MCF 10A (cell line): ENCODE measurements around the gene PGR. TPM values are rescaled to one million over a fixed set of nuclear protein-coding genes. Genes with fewer than 3 reads are reported as not detected.

Experiments used
- BruUV-seq: library from RNA; stranded (reverse); fragments of 400-500 nt; replicated peaks from 2 replicates; lab custom pipeline; 2021; lab: Mats Ljungman, UMichigan
- CTCF ChIA-PET: fragments of 300-600 bp; sonication (Branson Sonifier 250); formaldehyde crosslinking; extraction: SDS; loops from one replicate; lab custom pipeline; 2021; ENCODE audit warnings: antibody characterized with exemption, inconsistent platforms; lab: Yijun Ruan, JAX
- POLR2A ChIA-PET: fragments of 300-600, 350-650 bp; sonication (Branson Sonifier 250); formaldehyde crosslinking; extraction: SDS; loops from one replicate; lab custom pipeline; 2020; ENCODE audit warnings: antibody characterized with exemption, inconsistent platforms; lab: Yijun Ruan, JAX
- DNase-seq: peaks from one replicate; pipeline ENCODE4 v3.0.0-alpha.2; 2018; ENCODE audit not compliant: unreplicated experiment
- H3K27ac Mint-ChIP-seq: one replicate; pipeline ENCODE4 v1.8.0; 2022; ENCODE audit warnings: mild to moderate bottlenecking, low read depth, mixed read lengths; ENCODE audit not compliant: unreplicated experiment
- H3K27me3 Mint-ChIP-seq: one replicate; pipeline ENCODE4 v1.8.0; 2022; ENCODE audit warnings: mixed read lengths; ENCODE audit not compliant: insufficient read depth, unreplicated experiment
- H3K36me3 Mint-ChIP-seq: one replicate; pipeline ENCODE4 v1.8.0; 2022; ENCODE audit warnings: mild to moderate bottlenecking, moderate library complexity, mixed read lengths; ENCODE audit not compliant: insufficient read depth, unreplicated experiment
- H3K4me1 Mint-ChIP-seq: one replicate; pipeline ENCODE4 v1.8.0; 2022; ENCODE audit warnings: mixed read lengths; ENCODE audit not compliant: insufficient read depth, unreplicated experiment
- H3K4me3 Mint-ChIP-seq: one replicate; pipeline ENCODE4 v1.8.0; 2022; ENCODE audit warnings: mild to moderate bottlenecking, moderate library complexity, mixed read lengths; ENCODE audit not compliant: unreplicated experiment
- H3K9me3 Mint-ChIP-seq: one replicate; pipeline ENCODE4 v1.8.0; 2022; ENCODE audit warnings: mixed read lengths; ENCODE audit not compliant: unreplicated experiment
- CTCF ChIP-seq: fragments of 200-600 bp; IDR thresholded peaks from one replicate; pipeline ENCODE4 v1.8.0; 2022; ENCODE audit warnings: antibody characterized with exemption, mild to moderate bottlenecking; ENCODE audit not compliant: unreplicated experiment
- intact Hi-C: fragments of 100-400 bp; cut with micrococcal nuclease; formaldehyde crosslinking; loops from 2 replicates; pipeline ENCODE4 v1.14.1; 2022
- total RNA-seq: library from RNA; stranded (reverse); gene quantifications from 2 replicates; pipeline ENCODE4 v1.2.3, GENCODE V29; 2022

The PGR gene
- total RNA-seq, 1 experiment from 2014 or later = not detected

GRCh38 chr11:101053492-101053891 is 76.1 kb downstream of the PGR start:
- ChIA-PET POLR2A (no interaction called here), CTCF (interaction anchor here (0.6 kb wide), 1 partner anchor 33 kb away, joined by 3 read pairs; no protein-coding TSS in a partner anchor)
- intact Hi-C loops = no loop called here
- Mint-ChIP-seq H3K27me3 (peaks cover 45% of the 10 kb centered on the region), H3K4me3 (no peak overlapping the region), H3K27ac (no peak overlapping the region), H3K36me3 (no peaks in the 10 kb centered on the region), H3K9me3 (no peaks in the 10 kb centered on the region), H3K4me1 (no peaks in the 10 kb centered on the region)
- TF ChIP-seq CTCF = no peak
- no TSS peak for BruUV-seq
- no peak for DNase-seq

- intact Hi-C loops = no loop called here
- no TSS peak for BruUV-seq
- H3K27ac Mint-ChIP-seq = no peak overlapping the region
- CTCF ChIA-PET = no interaction called here
- no peaks in the 10 kb centered on the region for H3K36me3 Mint-ChIP-seq
- H3K4me3 Mint-ChIP-seq = no peak overlapping the region
- no peaks in the 10 kb centered on the region for H3K4me1 Mint-ChIP-seq
- peaks cover 31% of the 10 kb centered on the region for H3K27me3 Mint-ChIP-seq
- no peaks in the 10 kb centered on the region for H3K9me3 Mint-ChIP-seq
- POLR2A ChIA-PET = interaction anchor here (1.0 kb wide), 1 partner anchor 124 kb away, joined by 3 read pairs; no protein-coding TSS in a partner anchor
- TF ChIP-seq CTCF = no peak
- DNase-seq = no peak
Measured at GRCh38 chr11:101051677-101052076, 77.9 kb downstream of the PGR start.

GRCh38 chr11:101049813-101050212 is 79.8 kb downstream of the PGR start:
- ChIA-PET CTCF (no interaction called here), POLR2A (no interaction called here)
- DNase-seq = no peak
- no peak overlapping the region for H3K4me3 Mint-ChIP-seq
- no peak overlapping the region for H3K27ac Mint-ChIP-seq
- no peaks in the 10 kb centered on the region for H3K9me3 Mint-ChIP-seq
- H3K27me3 Mint-ChIP-seq = peaks cover 29% of the 10 kb centered on the region
- no peaks in the 10 kb centered on the region for H3K4me1 Mint-ChIP-seq
- intact Hi-C loops = no loop called here
- BruUV-seq = no TSS peak
- no peaks in the 10 kb centered on the region for H3K36me3 Mint-ChIP-seq
- TF ChIP-seq CTCF = no peak

GRCh38 chr11:101049123-101049522 is 80.5 kb downstream of the PGR start:
- DNase-seq = no peak
- intact Hi-C loops = no loop called here
- TF ChIP-seq CTCF = no peak
- no TSS peak for BruUV-seq
- peaks cover 29% of the 10 kb centered on the region for H3K27me3 Mint-ChIP-seq
- no peak overlapping the region for H3K4me3 Mint-ChIP-seq
- ChIA-PET POLR2A (no interaction called here), CTCF (no interaction called here)
- H3K9me3 Mint-ChIP-seq = no peaks in the 10 kb centered on the region
- no peaks in the 10 kb centered on the region for H3K4me1 Mint-ChIP-seq
- H3K27ac Mint-ChIP-seq = no peak overlapping the region
- no peaks in the 10 kb centered on the region for H3K36me3 Mint-ChIP-seq
